Germinal center (tissue), 1 donor: ENCODE measurements around the gene SIRT3.
"Not testable (repeated sequence)": the region's sequence is repeated elsewhere in the genome, so short reads cannot be mapped to it uniquely, and the experiment has no call there.

ENCODE experiments used
- DNase-seq: peaks from one replicate; pipeline ENCODE4 v3.0.0; 2012; ENCODE audit warnings: mixed read lengths, low spot score

SIRT3 gene

DNA sequence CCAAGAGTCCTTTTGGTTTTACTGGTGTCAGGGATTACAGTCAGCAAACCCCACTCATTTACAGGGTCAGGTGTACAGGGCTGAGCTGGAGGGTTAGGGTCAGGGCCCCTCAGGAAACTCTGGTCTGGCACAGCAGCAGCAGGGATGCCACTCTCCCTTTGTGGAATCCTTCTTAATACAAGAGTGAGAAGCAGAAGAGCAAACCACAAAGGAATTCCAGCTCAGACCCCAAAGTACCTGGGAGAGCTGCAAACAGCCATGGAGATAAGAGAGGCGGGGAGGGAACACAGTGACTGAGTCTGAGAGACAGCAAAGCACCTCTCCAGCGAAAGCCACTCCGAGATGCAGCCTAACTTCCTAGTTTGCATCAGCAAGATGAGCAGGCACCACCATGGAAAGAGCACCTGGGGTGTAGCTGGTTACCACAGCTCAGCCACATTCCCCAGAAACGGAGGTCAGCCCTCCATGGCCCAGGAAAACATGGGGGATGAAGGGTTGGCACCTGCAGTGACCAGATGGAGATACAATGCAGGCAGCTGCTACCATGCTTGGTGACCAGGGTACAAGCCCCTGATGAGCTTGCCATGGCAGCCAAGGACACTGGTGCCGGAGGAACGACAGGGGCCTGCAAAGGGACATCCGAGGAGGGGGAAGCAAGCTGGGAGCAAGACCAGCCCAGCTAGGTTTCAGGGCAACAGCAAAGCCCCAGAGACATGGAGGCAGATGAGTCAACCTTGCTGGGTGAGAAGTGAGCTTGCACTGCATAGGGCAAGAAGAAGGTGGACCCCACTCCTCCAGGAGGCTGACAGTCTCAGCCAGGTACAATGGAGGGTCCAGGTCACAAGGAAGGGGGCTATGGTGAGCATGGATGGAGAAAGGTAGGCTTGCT lies 32.8 kb downstream of the SIRT3 start:
- no peak for DNase-seq

DNA sequence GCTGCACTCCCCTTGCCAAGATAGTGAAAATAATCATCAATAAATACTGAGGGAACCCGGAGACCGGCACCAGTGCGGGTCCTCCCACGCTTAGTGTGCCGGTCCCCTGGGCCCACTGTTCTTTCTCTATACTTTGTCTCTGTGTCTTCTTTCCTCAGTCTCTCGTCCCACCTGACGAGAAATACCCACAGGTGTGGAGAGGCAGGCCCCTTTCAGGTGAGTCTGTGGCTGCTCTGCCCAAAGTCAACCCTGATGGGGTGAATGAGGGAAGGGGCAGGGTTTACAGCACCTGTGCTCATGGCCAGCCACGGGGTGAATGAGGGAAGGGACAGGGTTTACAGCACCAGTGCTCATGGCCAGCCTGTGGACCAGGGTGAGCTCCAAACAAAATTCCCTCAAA lies 33.7 kb downstream of the SIRT3 start:
- no peak for DNase-seq

GRCh38 chr11:201966-202365 lies 34.2 kb downstream of the SIRT3 start:
- DNase-seq = no peak

DNA sequence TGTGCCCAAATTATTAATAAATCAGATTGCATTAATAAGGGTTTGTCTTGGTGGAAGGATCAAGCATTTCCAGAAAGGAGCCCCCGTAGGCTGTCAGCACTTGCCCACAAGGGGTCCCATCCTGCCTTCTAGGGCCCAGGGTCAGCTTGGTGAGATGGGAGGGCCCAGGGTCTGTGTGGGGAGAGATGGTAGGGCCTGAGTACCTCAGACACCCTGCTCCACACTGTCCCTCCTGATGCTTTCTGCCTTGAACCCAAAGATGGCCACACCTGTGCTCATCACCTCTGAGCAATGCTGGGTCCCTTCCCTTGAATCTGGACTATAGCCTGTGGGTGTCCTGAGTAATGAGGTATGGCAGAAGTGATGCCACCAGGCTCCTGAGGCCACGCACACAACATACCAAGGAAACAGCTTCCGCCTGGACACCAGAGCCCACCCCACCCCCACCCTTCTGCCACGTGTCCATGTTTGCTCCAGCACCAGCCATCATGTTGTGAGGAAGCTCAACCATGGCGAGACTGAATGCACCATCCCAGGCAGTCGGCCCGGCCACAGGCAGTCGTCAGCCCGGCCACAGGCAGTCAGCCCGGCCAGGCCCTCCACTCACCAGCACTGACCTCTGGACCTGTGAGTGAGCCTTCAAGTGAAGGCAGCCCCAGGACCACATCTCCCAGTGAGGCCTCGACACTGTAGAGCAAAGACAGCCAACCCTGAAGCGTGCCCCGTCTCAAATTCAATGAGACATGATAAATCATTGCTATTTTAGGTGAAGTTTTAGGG lies 35.7 kb downstream of the SIRT3 start:
- no peak for DNase-seq

GRCh38 chr11:199782-200181 lies 36.4 kb downstream of the SIRT3 start:
- DNase-seq = no peak

DNA sequence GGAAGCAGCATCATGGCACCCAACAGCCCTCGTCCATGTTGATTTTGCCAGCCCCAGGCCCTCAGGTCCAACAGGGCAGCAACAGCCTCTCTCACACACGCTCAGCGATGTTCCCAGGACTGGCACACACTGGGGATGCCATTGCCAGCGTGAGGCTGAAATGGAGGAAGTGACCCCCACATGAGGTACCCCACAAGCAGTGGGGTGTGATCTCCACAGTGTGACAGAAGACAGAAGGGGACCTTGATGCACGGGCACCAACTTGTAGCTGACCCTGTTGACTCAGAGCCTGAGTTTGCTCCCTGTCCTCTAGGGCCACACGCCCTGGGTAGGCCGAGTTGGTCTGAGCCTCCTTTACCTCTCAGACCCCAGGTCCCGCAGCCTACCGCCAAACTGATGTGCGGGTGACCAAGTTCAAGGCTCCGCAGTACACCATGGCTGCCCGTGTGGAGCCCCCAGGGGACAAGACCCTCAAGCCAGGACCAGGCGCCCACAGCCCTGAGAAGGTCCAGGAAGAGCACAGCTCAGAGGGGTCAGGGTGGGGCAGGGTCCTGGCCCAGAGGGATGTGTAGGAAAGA lies 37.0 kb downstream of the SIRT3 start:
- no peak for DNase-seq

DNA sequence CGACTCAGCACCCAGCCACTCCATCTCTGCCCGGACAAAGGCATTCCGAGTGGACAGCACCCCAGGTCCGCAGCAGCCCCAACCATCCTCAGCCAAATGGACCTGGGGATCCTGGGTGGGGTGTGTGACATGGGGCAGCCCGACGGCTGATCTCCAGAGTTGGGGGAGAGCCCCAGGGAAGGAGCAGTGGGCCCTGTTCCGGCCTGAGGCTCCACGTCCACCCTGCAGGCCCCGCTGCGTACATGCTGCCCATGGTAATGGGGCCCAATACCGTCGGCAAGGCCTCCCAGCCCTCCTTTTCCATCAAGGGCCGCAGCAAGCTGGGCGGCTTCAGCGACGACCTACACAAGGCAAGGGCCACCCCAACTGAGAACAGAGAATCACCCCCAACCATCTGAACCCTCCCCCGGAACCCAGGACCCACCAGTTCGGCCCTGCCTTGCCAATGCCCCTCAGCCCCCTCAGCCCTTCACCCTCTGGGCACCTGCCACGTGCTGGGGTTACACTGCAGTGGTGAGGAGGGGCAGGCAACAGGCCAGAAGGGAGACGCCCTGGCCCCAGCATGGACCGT lies 37.8 kb downstream of the SIRT3 start:
- no peak for DNase-seq

- no peak for DNase-seq
Measured at GRCh38 chr11:197741-198235, 38.4 kb downstream of the SIRT3 start.

DNA sequence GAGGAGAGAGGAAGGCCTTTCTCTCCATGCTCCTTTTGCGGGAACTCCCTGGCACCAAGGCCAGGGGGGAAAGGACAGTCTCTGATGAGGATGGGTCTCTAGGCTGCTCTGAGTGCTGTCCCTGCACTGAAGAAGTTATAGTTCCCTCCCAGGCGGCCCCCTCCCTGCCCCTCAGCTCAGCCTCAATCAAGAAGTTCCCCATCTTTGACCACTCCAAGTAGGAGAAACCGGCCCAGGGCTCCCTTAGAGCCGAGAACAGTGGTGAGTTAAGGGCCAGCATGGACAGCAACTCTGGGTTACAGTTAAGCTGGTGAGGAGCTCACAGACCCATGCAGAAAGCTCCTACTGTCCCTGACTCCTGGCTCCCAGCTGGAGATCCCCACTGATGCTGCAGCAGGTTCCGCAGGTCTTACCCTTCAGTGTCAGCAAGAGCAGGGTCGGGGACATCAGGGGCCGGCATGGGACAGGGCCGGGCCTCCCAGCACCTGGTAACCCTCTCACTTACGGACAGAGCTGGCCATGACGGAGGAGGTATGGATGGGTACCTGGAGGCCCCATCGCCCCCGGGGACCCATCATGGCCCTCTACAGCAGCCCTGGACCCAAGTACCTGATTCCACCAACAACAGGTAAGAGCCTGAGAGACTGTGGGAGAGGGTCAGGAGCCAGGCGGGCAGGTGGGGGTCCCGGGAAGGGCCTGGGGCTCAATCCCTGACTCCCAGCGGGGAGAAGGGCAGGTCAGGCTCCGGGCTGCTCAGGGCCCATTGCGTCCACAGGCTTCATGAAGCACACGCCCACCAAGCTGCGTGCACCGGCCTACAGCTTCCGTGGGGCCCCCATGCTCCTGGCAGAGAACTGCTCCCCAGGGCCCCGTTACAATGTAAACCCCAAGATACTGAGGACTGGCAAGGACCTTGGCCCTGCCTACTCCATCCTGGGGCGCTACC lies 39.1 kb downstream of the SIRT3 start:
- DNase-seq = no peak

DNA sequence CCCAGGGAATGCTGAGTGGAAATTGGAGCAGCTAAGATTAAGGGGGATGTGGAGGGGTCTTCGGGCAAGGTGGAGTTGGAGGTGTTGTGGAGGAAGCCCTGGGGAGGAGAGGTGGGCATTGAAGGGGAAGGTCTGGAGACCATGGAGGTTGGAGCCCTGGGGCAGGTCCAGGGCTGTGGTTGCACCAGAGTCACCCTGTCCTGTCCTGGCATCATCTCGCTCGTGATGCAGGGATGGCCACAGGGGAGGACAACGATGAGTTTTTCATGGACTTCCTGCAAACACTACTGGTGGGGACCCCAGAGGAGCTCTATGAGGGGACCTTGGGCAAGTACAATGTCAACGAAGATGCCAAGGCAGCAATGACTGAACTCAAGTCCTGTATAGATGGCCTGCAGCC lies 42.7 kb downstream of the SIRT3 start:
- not testable (repeated sequence) for DNase-seq

DNA sequence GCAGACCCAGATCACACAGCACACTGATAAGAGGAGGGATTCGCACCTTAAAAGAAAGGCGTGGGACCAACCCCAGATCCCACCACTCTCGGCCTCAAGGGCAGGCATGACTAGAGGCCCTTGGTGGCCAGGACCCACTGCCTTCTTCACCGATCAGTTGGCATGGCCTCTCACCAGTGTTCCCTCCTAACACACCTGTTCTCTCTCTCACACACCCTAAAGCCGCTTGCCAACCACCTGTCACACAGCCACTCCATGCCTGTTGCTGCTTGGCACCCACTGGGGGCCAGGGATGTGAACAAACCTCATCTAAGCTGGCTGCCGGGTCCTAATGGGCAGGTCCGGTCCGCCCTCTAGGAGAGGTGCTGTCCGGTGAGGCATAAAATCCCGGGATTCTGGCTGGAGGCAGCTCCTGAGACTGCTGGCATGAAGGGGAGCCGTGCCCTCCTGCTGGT lies 43.4 kb downstream of the SIRT3 start, which contains the start of gene SCGB1C1:
Gene SCGB1C1, plus strand, starts transcription at position 405 of the 455 bp plus-strand sequence. Its CDS starts 22 bp downstream, at position 427.
- not testable (repeated sequence) for DNase-seq

GRCh38 chr11:191490-192478 lies 44.4 kb downstream of the SIRT3 start:
- not testable (repeated sequence) for DNase-seq

- DNase-seq = not testable (repeated sequence)
Measured at GRCh38 chr11:190546-190945, 45.6 kb downstream of the SIRT3 start.

GRCh38 chr11:189843-190311 lies 46.3 kb downstream of the SIRT3 start:
- DNase-seq = not testable (repeated sequence)

DNA sequence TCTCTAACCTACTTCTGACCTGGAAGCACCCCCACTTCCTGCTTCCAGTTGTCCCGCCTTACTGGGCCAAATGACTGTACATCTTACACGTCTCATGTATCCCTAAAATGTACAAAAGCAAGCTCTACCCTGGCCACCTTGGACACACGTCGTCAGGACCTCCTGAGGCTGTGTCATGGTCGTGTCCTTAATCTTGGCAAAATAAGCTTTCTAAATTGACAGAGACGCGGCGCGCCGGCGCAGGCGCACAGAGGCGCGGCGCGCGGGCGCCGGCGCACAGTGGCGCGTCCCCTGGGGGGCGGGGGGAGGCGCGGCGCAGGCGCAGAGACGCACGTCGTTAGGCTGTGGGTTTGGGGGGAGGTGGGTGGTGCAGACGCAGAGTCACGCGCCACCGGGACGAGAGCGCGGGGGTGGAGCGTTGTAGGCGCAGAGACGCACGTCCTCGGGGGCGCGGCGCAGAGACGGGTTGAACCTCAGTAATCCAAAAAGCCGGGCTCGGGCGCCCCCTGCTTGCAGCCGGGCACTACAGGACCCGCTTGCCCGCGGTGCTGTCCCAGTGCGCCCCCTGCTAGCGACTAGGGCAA lies 46.9 kb downstream of the SIRT3 start:
- not testable (repeated sequence) for DNase-seq

GRCh38 chr11:180242-180641 lies 55.9 kb downstream of the SIRT3 start:
- not testable (repeated sequence) for DNase-seq
